Activated naive CD8-positive, alpha-beta T cell (primary cell): ENCODE measurements around the gene SCARB1.

Experiments used
- H3K27ac Mint-ChIP-seq: one replicate; pipeline ENCODE4 v1.8.0; 2021; ENCODE audit warnings: mixed read lengths
- H3K27me3 Mint-ChIP-seq: one replicate; pipeline ENCODE4 v1.8.0; 2021; ENCODE audit warnings: mixed read lengths
- H3K36me3 Mint-ChIP-seq: one replicate; pipeline ENCODE4 v1.8.0; 2021; ENCODE audit warnings: mixed read lengths
- H3K4me1 Mint-ChIP-seq: one replicate; pipeline ENCODE4 v1.8.0; 2021; ENCODE audit warnings: low read depth, mixed read lengths
- H3K4me3 Mint-ChIP-seq: one replicate; pipeline ENCODE4 v1.8.0; 2021; ENCODE audit warnings: mild to moderate bottlenecking, mixed read lengths
- H3K9me3 Mint-ChIP-seq: one replicate; pipeline ENCODE4 v1.8.0; 2021; ENCODE audit warnings: low read depth, mixed read lengths

Gene SCARB1

GRCh38 chr12:124844411-124845397, 19.0 kb downstream of the SCARB1 start:
- no peaks in the 10 kb centered on the region for H3K36me3 Mint-ChIP-seq

GRCh38 chr12:124842800-124843510, 20.7 kb downstream of the SCARB1 start:
- Mint-ChIP-seq H3K4me3 (no peak overlapping the region), H3K27me3 (no peaks in the 10 kb centered on the region), H3K36me3 (no peaks in the 10 kb centered on the region), H3K9me3 (no peaks in the 10 kb centered on the region), H3K4me1 (no peaks in the 10 kb centered on the region), H3K27ac (no peak overlapping the region)

More at GRCh38 chr12:124844411-124845397, 19.0 kb downstream of the SCARB1 start:
- H3K4me1 Mint-ChIP-seq = no peaks in the 10 kb centered on the region
- no peaks in the 10 kb centered on the region for H3K27me3 Mint-ChIP-seq
- no peak overlapping the region for H3K27ac Mint-ChIP-seq
- no peak overlapping the region for H3K4me3 Mint-ChIP-seq
- H3K9me3 Mint-ChIP-seq = no peaks in the 10 kb centered on the region

GRCh38 chr12:124842073-124842749, 21.5 kb downstream of the SCARB1 start:
- H3K4me3 Mint-ChIP-seq = no peak overlapping the region
- no peaks in the 10 kb centered on the region for H3K36me3 Mint-ChIP-seq
- no peaks in the 10 kb centered on the region for H3K27me3 Mint-ChIP-seq
- H3K9me3 Mint-ChIP-seq = no peaks in the 10 kb centered on the region
- no peaks in the 10 kb centered on the region for H3K4me1 Mint-ChIP-seq
- no peak overlapping the region for H3K27ac Mint-ChIP-seq

GRCh38 chr12:124841558-124841945, 22.1 kb downstream of the SCARB1 start:
- no peaks in the 10 kb centered on the region for H3K27me3 Mint-ChIP-seq
- H3K4me1 Mint-ChIP-seq = no peaks in the 10 kb centered on the region
- H3K9me3 Mint-ChIP-seq = no peaks in the 10 kb centered on the region
- H3K36me3 Mint-ChIP-seq = no peaks in the 10 kb centered on the region
- no peak overlapping the region for H3K27ac Mint-ChIP-seq
- H3K4me3 Mint-ChIP-seq = no peak overlapping the region

- H3K4me1 Mint-ChIP-seq = no peaks in the 10 kb centered on the region
- no peaks in the 10 kb centered on the region for H3K27me3 Mint-ChIP-seq
- no peak overlapping the region for H3K27ac Mint-ChIP-seq
- no peaks in the 10 kb centered on the region for H3K36me3 Mint-ChIP-seq
- H3K9me3 Mint-ChIP-seq = no peaks in the 10 kb centered on the region
- no peak overlapping the region for H3K4me3 Mint-ChIP-seq
Measured at GRCh38 chr12:124837958-124838803, 25.5 kb downstream of the SCARB1 start.

GRCh38 chr12:124837249-124837897, 26.3 kb downstream of the SCARB1 start:
- no peak overlapping the region for H3K27ac Mint-ChIP-seq
- no peaks in the 10 kb centered on the region for H3K36me3 Mint-ChIP-seq
- no peak overlapping the region for H3K4me3 Mint-ChIP-seq
- no peaks in the 10 kb centered on the region for H3K9me3 Mint-ChIP-seq
- H3K27me3 Mint-ChIP-seq = no peaks in the 10 kb centered on the region
- H3K4me1 Mint-ChIP-seq = no peaks in the 10 kb centered on the region

- H3K4me1 Mint-ChIP-seq = no peaks in the 10 kb centered on the region
- no peaks in the 10 kb centered on the region for H3K36me3 Mint-ChIP-seq
- H3K9me3 Mint-ChIP-seq = no peaks in the 10 kb centered on the region
- no peak overlapping the region for H3K27ac Mint-ChIP-seq
- H3K4me3 Mint-ChIP-seq = no peak overlapping the region
- no peaks in the 10 kb centered on the region for H3K27me3 Mint-ChIP-seq
Measured at GRCh38 chr12:124836759-124837158, 26.9 kb downstream of the SCARB1 start.

- Mint-ChIP-seq H3K27ac (no peak overlapping the region), H3K4me3 (no peak overlapping the region), H3K4me1 (no peaks in the 10 kb centered on the region), H3K9me3 (no peaks in the 10 kb centered on the region), H3K27me3 (no peaks in the 10 kb centered on the region), H3K36me3 (no peaks in the 10 kb centered on the region)
Measured at GRCh38 chr12:124835656-124836410, 27.8 kb downstream of the SCARB1 start.

GRCh38 chr12:124834822-124835221, 28.8 kb downstream of the SCARB1 start:
- Mint-ChIP-seq H3K27me3 (no peaks in the 10 kb centered on the region), H3K9me3 (no peaks in the 10 kb centered on the region), H3K4me1 (no peaks in the 10 kb centered on the region), H3K27ac (no peak overlapping the region), H3K4me3 (no peak overlapping the region), H3K36me3 (no peaks in the 10 kb centered on the region)

GRCh38 chr12:124833693-124834122, 30.0 kb downstream of the SCARB1 start:
- no peak overlapping the region for H3K4me3 Mint-ChIP-seq
- H3K27ac Mint-ChIP-seq = no peak overlapping the region
- no peaks in the 10 kb centered on the region for H3K36me3 Mint-ChIP-seq
- H3K4me1 Mint-ChIP-seq = no peaks in the 10 kb centered on the region
- H3K27me3 Mint-ChIP-seq = no peaks in the 10 kb centered on the region
- no peaks in the 10 kb centered on the region for H3K9me3 Mint-ChIP-seq

GRCh38 chr12:124832856-124833255, 30.8 kb downstream of the SCARB1 start:
- Mint-ChIP-seq H3K27me3 (no peaks in the 10 kb centered on the region), H3K4me1 (no peaks in the 10 kb centered on the region), H3K27ac (no peak overlapping the region), H3K4me3 (no peak overlapping the region), H3K36me3 (no peaks in the 10 kb centered on the region), H3K9me3 (no peaks in the 10 kb centered on the region)

GRCh38 chr12:124831590-124831989, 32.1 kb downstream of the SCARB1 start:
- Mint-ChIP-seq H3K27me3 (no peaks in the 10 kb centered on the region), H3K9me3 (no peaks in the 10 kb centered on the region), H3K27ac (no peak overlapping the region), H3K36me3 (no peaks in the 10 kb centered on the region), H3K4me1 (no peaks in the 10 kb centered on the region), H3K4me3 (no peak overlapping the region)

- no peaks in the 10 kb centered on the region for H3K9me3 Mint-ChIP-seq
- no peak overlapping the region for H3K27ac Mint-ChIP-seq
- H3K36me3 Mint-ChIP-seq = no peaks in the 10 kb centered on the region
Measured at GRCh38 chr12:124830306-124830705, 33.4 kb downstream of the SCARB1 start.

More at GRCh38 chr12:124830306-124830705, 33.4 kb downstream of the SCARB1 start:
- no peaks in the 10 kb centered on the region for H3K27me3 Mint-ChIP-seq
- no peaks in the 10 kb centered on the region for H3K4me1 Mint-ChIP-seq
- H3K4me3 Mint-ChIP-seq = no peak overlapping the region
